OCI-M2 (cell line): ENCODE data around the gene TTI1.
A peak's percentile ranks its signal among the peaks of the same experiment; 100 is the strongest.

Experiments
- DNase-seq: peaks from one replicate; lab custom pipeline; 2025; ENCODE audit not compliant: unreplicated experiment; lab: John Stamatoyannopoulos, UW

TTI1 gene

DNA sequence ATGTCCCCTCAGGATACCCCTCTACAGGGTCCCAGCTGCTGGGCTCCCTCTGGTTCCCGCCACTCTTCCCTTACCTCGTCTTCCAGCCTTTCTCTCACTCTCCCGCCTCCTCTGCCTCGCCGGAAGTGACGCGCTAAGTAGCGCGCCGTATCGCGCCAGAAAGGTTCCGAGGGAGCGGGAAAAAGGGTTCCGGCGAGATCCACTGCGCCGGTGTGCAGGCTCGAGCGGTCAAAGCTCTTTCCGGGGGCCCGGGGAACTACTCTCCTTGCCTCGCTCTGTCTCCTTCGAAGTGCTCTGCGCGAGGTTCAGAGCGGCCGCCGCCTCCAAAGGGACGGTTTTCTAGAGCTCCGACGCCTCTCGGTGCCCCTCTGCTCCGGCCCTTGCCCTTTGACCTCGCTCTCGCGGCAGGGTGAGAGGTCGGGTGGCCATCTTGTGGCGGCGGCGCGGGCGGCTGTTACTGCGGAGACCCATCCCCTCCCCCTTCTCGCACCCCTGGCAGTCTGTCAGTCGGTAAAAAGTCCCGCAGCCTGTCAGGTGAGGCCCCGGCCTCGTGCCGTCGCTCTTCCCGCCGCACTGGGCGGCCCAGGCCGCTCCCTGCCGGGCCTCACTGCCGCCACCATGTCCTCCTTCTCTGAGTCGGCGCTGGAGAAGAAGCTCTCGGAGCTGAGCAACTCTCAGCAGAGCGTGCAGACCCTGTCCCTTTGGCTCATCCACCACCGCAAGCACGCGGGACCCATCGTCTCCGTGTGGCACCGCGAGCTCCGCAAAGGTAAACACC lies at the start of gene TTI1, which contains the start of gene RPRD1B:
Gene TTI1 (minus strand): TSS at position 127 of the 778 bp plus-strand sequence. CDS start 19,640 bp downstream, outside the sequence.
Gene RPRD1B (plus strand): TSS at position 417 of the 778 bp plus-strand sequence. CDS start 202 bp downstream, at position 619.
- DNase-seq = peak; percentile 76

DNA sequence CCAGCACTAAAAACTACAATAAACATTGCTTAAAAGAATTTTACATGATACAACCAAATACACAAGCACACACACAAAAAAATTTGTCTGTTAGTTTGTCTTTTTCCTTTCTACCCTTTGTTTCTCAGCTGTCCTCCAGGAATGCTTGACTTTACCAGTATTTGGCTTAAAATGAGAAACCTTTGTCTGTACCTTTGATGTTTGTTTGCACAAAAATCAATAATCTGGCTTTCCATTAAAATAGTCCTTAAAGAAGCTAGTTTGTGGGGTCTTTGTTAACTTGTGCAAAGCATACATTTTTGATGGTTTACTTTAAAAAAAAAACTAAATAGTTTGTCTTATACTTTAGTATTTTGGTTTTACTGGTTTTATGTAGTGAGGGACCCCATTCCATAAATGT lies 49.6 kb upstream of the TTI1 start:
- DNase-seq = no peak

DNA sequence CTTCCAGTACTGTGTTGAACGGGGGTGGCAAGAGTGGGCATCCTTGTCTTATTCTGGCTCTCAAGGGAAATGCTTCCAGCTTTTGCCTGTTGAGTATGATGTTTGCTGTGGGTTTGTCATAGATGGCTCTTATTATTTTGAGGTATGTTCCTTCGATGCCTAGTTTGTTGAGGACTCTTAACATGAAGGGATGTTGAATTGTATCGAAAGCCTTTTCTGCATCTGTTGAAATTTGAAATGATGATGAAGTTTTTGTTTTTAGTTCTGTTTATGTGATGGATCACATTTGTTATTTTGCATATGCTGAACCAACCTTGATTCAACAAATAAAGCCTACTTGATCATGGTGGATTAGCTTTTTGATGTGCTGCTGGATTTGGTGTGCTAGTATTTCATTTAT lies 48.3 kb upstream of the TTI1 start:
- DNase-seq = no peak

DNA sequence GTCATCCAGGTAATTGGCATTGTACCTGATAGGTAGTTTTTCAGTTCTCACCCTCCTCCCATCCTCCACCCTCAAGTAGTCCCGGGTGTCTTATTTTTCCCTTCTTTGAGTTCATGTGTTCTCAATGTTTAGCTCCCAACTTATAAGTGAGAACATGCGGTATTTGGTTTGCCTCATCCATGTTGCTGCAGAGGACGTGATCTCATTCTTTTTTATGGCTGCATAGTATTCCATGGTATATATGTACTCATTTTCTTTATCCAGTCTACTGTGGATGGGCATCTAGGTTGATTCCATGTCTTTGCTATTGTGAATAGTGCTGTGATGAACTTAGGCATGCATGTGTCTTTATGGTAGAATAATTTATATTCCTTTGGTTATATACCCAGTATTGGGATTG lies 46.1 kb upstream of the TTI1 start:
- DNase-seq = no peak

DNA sequence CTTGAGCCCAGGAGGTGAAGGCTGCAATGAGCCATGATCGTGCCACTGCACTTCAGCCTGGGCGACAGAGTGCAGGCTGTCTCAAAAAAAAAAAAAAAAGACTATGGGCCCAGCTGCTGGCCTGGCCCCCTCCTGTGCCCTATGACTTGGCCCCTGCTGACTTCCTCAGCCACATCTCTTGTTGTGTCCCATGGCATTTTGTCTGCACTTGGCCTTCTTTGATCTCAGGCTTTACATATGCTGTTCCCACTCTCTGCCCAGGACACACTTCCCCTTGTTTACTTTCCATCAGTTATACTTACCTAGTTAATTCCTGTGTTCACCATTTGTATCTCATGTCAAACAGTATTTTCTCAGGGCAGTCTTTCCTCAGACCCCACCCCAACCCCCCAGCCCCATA lies 44.8 kb upstream of the TTI1 start:
- no peak for DNase-seq

DNA sequence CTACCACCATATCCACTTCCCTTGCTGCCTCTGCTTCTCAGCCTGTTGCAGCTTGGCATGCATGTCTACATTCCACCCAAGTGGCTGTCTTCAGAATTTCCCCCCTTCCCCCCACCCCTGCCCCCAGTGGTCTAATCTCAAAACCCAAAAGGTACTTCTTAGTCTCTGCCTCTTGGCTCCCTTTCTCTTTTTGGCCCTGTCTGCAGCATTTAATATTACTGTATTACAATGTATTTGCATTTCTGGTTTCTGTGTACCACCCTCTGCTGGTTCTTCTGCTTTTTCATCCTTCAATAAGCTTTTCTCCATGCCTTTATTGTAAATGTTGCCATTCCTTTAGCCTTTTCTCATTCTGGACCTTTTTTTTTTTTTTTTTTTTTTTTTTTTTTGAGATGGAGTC lies 43.3 kb upstream of the TTI1 start:
- no peak for DNase-seq

DNA sequence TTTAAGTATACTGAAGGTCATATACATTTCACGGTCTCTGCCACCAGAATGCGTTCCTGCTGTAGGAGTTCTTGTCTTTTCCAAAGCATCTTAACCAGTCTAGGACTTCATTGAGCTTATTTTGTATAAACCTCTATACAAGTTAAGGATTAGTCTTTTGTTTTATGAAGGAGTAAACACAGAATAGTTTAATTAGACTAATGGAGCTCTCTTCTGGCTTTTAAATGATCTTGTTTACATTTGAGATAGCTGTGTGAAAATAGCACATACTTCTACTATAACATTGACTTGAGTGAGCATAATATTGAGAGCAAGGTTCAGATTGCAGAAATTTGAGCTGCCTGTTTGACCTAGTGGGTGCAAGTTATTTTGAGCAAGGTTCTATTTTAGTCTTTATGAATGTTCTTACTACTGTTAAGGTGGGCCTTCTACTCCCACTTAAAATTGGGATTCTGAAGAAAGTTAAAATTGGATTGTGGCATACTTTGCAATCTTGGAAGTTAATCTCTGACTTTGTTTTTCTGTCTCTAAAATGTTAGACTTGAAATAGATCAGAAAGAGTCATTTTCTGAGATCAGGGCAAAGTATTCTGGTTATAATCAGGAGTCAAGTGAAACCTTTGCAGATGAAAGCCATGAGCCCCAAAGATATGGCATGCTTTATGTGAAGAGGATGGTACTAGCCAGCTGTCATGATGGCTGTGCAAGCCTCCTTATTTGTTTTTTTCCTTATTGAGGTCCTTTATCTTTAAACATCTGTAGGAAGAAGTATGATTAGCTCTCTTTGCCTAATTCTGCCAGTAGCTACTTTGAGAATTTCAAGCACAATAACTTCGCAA lies 42.1 kb upstream of the TTI1 start:
- DNase-seq = no peak

DNA sequence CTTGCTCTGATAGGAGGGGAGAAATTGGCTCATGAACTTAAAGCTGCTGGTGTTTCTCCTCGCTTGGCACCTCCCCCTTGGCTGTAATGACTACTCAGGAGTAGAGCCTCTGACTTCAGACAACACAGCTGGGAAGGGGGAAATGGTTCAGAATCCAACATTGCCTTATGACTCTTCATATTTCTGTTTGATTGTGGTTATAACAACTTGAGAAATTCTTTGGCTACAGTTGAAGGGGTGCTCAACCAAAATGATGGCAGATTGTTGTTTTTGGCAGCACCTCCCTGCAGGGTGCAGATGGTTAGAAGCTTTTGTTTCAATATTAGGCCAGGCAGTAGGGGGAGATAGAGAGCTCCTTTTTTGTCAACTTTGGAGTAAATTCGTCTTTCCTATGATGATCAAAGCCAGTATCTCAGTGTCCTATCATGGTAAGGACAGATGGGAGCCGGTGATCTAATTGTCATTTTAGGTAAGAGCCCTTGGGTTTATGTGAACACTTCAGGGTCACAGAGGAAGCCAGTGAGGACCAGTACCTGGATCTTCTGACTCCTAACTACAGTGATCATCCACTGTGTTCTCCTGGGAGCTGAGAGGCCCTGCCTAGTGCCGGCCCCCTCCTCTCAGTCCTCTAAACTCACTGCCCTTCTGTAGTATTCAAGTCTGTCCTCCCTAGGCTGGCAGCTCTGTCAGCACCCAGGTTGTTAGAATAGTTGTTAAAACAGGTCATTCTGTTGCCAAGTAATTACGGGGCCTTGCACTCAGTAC lies 40.2 kb upstream of the TTI1 start:
- no peak for DNase-seq

DNA sequence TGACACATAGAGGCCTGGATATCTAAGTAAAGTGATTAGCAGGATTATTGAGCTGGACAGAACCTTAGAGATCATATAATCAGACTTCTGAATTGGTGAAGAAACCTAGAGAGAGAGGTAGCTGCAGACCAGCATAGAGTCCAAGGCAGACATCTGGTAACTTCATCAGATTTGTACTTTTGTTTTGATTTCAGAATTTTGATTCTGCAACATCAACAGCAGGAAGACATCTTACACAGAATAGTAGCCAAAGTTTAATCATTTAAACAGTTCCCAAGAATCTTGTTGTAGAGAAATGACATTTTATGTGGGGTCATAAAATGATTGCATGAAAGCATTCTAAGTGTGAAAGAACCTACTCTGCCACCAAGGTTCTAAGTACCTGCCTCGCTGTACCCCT lies 39.6 kb upstream of the TTI1 start:
- no peak for DNase-seq

DNA sequence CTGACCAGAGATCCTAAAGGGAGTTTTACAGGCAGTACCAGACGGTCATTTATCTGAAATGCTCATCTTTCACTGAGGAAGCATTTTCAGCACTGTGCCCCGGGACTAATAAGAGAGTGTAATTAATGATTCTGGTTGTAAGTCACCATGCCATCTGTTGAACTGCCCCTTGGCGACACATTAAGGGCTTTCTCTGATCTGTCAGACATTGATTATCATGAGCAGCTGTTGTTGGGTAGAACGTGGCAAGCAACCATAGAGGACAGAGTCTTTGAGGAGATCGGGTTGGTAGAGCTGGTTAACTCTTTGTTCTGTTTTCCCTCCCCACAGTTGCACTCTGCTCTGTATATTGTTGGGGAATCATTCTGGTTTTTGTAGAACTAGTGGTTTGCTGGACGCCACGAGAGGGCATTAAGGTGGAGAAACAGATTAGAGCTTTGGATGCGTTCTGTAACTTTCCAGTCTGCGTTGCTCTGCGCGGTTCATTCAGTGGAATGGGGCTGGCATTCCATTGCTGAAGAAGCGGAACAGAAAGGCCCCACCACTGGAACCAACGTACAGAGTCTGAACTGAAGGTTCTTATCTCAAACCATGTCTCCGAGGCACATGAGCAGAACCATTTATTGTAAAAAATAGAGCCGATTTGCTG lies 34.6 kb upstream of the TTI1 start:
- DNase-seq = no peak

DNA sequence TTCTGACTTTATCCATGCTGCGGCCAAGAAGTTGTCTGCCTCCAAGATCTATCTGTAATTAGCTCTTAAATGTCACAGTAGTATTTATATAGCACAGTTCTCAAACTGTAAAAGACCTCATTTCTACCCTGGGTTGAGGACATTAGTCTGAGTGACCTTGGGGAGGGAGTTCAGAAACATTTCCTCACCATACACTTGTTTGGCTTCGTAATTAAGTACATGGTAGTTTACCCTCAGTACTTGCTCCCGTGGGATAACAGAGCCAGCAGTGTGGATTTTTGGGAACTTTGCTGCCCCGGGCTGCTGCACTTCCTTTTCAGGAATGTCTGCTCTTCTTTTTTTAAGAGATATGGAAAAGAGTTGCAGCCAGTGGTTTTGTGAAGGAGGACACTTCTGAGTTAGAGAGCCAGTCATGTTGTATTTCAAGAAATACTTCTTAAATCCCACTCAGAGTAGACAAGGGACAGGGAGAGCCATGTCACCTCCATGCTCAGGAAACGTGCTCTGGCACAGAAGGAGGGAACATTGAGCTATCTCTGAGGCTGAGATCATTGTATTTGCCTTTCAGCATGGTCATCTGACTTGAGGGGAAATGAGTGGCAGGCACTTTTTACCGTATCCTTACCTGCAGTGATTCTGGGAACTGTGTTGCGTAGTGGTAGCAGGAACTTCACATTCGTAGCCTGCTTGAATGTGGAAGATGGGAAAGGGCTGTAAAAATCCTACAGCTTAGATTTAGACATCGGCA lies 33.9 kb upstream of the TTI1 start:
- no peak for DNase-seq

DNA sequence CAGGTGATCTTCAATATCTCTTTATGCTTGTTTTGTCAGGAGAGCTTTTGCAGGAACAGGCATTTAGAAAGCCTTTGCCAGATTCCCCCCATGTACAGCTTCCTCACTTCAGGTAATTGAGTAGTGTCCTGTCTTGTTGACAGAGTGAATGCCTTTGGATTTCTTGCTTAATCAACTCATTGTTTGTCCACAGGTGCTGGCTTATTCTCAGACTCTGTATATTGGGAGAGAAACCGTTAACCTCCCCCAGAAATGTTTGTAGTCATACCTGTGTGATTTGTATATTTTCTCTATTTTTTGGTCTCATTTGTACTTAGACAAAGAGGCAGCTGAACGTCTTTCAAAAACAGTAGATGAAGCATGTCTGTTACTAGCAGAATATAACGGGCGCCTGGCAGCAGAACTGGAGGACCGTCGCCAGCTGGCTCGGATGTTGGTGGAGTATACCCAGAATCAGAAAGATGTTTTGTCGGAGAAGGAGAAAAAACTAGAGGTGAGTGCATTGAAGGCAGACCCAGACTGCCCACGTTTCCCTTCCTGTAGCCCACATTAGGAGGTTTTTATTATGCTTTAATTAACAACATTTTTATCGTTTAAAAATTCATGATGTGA lies 32.6 kb upstream of the TTI1 start:
- DNase-seq = no peak

DNA sequence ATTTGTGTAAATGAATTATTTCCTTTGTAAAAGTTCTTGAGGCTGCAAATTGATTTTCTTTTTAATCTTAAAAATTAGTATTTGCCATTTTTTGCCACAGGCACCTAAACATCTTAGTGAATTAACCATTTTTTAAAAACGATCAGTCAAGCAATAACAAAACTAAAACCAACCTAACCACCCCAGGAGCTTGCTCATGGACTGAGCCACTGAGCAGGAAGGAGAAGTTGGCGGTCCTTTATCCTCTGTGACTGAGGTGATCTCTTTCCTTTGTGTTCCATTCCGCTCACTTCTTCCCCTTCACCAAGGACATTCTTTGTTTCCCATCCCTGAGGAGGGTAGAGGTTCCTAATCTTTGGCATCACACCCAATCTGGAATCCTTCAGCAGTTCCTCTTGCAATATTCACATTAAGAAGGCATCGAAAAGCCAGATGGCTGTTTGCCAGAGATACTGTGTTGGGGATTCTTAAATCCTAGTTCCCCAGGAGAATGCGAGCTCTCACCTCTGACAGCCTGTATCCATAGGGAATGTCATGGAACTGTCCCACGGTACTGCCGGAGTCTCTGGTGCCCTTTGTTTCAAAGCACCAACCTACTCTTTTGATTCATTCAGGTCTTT lies 30.8 kb upstream of the TTI1 start:
- no peak for DNase-seq

DNA sequence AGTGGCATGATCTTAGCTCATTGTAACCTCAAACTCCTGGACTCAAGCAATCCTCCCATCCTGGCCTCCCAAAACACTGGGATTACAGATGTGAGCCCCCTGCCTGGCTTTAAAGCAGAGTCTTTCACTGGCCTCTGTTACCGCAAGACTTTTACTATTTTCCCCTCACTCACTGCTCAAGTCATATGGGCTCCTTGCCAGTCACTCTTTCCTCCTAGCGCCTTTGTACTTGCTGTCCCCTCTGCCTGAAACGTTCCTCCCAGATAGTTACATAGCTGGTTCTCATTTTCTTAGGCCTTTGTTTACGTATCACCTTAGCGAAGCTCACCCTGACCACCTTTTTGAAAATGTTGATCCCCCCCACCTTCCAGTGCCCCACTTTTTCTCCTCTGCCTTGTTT lies 29.6 kb upstream of the TTI1 start:
- DNase-seq = no peak

DNA sequence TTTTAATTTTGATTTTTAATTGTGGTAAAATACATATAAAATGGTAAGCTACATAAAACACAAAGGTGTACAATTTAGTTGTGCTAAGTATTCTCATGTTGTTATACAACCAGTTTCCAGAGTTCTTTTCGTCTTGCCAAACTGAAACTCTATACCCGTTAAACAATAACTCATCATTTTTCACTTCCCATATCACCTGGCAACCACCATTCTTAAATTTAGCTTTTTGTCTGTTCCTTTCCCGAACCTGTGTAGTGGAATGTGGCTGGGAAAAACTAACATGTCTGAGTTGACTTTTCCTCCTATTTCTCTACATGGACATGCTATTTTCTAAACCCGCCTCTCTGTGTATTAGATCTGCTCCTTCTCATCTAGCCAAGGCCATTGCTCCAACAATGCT lies 27.9 kb upstream of the TTI1 start:
- no peak for DNase-seq

DNA sequence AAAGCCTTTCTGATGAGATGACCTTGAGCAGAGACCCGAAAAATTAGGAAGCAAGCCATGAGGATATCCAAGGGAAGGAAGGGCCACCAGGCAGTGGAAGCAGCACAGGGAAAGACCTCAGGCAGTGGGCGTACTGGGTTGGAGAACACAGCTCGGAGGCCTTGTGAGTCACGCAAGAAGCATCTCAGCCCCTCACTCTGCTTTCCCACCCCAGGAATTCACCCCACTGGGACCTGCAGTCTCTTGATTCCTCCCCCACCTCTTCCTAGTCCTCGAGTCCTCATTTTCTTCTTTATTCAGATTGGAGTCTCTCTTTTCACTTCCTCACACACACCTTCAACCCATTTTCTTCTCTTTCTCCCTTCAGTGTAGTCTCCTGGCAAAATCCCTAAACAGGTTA lies 27.3 kb upstream of the TTI1 start:
- DNase-seq = no peak

DNA sequence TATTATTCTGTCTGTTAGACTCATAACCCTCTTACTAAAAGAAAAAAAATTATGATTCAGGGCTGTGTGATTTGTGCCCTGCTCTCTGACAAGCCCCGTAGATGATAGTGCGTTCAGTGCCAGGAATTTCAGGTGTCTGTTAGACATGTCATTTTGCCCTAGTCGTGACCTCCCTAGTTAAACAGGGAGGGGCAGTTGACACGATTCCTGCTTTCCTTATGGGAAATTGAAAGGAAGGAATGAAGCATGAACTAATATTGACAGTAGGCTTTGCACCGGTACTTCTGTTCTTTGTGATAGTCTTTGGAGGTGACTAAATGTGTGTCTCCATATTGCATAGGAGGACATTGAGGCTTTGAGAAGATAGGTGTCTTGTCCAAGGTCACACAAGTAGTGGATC lies 26.6 kb upstream of the TTI1 start:
- DNase-seq = no peak

DNA sequence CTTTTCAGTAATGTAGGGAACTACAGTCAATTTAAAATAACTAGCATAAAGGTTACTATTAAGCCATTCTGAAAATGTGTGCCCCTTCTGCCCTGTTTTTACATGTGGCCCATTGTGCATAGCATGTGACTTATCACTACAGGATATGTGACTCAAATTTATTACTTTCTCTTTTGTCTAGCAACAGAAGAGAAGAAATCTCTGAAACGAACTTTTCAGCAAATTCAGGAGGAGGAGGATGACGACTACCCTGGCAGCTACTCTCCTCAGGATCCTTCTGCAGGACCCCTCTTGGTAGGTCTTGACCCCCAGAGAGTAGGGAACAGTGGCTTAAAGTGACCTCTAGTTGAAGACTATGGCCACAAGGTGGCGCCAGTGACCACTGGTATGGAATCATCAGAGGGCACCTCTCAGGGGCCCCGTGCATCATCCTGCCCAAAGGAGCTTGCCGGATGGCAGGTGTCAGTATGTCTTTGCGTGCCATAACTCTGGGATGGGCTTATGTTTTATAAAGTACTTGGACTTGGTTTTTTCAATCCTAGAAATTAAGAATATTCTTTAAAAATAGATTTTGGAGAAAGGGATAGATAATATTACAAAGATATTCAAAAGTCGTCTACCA lies 24.2 kb upstream of the TTI1 start:
- peak; percentile 36 for DNase-seq

DNA sequence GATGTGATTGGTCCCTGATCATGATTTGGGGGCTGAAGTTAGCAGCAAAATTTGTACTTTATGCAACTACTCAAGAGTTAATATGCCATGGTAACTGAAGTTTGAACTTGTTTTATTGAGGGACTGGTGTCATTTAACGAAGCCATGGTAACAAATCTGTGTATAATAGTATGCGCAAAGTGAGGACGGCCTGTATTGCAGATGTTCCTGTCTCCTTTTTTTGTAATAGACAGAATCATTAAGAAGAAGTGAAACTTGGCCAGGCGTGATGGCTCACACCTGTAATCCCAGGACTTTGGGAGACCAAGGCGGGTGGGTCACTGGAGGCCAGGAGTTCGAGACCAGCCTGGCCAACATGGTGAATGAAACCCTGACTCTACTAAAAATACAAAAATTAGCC lies 22.6 kb upstream of the TTI1 start:
- no peak for DNase-seq
